ENCODE measurements around the gene AKAP7. TPM values are rescaled to one million over a fixed set of nuclear protein-coding genes. Genes with fewer than 3 reads are reported as not detected.
"Not testable (repeated sequence)": the region's sequence is repeated elsewhere in the genome, so short reads cannot be mapped to it uniquely, and the experiment has no call there.

The AKAP7 gene
- total RNA-seq, 2 donors from 2014 or later = 5.1 to 6.3 TPM

DNA sequence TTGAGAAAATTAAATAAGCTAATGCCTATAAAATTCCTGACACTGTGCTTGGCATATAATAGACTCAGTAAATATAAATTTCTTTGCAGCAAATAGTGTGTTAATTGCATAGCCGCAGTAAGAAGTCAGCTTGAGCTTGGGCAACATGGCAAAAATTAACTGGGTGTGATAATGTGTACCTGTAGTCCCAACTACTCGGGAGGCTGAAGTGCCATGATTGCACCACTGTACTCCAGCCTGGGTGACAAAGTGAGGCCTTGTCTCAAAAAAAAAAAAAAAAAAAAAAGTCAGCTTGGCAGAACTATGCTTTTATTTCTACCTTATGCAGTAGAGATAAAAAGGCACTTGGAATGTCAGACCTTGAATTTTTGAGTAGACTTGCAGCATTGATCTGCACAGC, 121.8 kb downstream of the AKAP7 start:
- no peak for ATAC-seq
- Mint-ChIP-seq H3K36me3 (peaks cover 10 to 24% of the 10 kb centered on the region in 2 donors), H3K9me3 (peaks cover 0 to 7% of the 10 kb centered on the region in 2 donors), H3K27ac (peak overlapping the region in 1 of 2 donors; percentile 3)
- no peak for DNase-seq (ENCODE audit: low spot score in 2 of 2)

DNA sequence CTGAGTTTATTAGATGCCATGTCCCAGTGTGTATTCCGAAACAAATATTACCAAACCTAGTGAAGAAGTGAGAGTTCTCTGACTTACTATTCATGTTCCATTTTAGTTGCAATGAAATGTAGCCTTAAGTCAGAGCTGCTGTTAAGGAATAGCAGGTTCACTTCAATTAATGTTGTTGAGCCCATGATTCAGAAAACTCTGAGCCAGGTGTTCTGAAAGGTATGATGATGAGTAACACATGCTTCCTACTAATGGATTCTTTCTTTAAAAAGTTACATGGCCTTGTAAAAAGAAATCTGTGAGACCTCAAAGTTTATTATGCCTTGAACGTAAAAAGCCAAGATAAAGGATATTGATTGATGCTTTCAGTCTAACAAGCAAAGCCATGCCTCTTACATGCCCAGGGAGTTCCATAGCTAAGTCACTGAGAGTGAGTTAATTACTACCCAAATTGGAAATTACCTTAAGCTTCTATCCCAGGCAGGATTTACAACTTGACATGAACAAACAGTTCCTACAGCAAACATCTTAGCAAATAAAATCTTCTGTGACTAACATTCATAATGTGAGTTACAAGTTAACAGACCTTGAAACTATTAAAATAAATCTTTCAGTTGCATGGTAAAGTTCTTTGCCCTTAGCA, 122.9 kb downstream of the AKAP7 start:
- ATAC-seq (no peak), DNase-seq (ENCODE audit: low spot score in 2 of 2) (no peak)
- H3K27ac Mint-ChIP-seq = peak overlapping the region in 1 of 2 donors; percentile 3
- H3K36me3 Mint-ChIP-seq = peaks cover 10 to 24% of the 10 kb centered on the region in 2 donors
- peaks cover 0 to 7% of the 10 kb centered on the region in 2 donors for H3K9me3 Mint-ChIP-seq

- DNase-seq (ENCODE audit: low spot score in 2 of 2) = no peak
- Mint-ChIP-seq H3K27ac (no peak overlapping the region), H3K36me3 (peaks cover 10 to 25% of the 10 kb centered on the region in 2 donors), H3K9me3 (peaks cover 0 to 7% of the 10 kb centered on the region in 2 donors)
- ATAC-seq = peak in 1 of 2 donors; percentile 44
Observed at GRCh38 chr6:131258816-131259476, 123.7 kb downstream of the AKAP7 start.

GRCh38 chr6:131260960-131261359, 125.7 kb downstream of the AKAP7 start:
- not testable (repeated sequence) for DNase-seq (ENCODE audit: low spot score in 2 of 2); ATAC-seq; H3K9me3 Mint-ChIP-seq; H3K27ac Mint-ChIP-seq
- peaks cover 10 to 33% of the 10 kb centered on the region in 2 donors for H3K36me3 Mint-ChIP-seq

- H3K27ac Mint-ChIP-seq = no peak overlapping the region
- DNase-seq (ENCODE audit: low spot score in 2 of 2) (no peak), ATAC-seq (no peak)
- H3K36me3 Mint-ChIP-seq = peaks cover 10 to 33% of the 10 kb centered on the region in 2 donors
- H3K9me3 Mint-ChIP-seq = peaks cover 0 to 7% of the 10 kb centered on the region in 2 donors
Observed at GRCh38 chr6:131262060-131262459, 126.8 kb downstream of the AKAP7 start.

- Mint-ChIP-seq H3K9me3 (peaks cover 3 to 7% of the 10 kb centered on the region in 2 donors), H3K36me3 (peaks cover 6 to 19% of the 10 kb centered on the region in 2 donors), H3K27ac (no peak overlapping the region)
- ATAC-seq = no peak
- DNase-seq (ENCODE audit: low spot score in 2 of 2) = no peak
Observed at GRCh38 chr6:131265939-131266338, 130.7 kb downstream of the AKAP7 start.

GRCh38 chr6:131268303-131268702, 133.0 kb downstream of the AKAP7 start:
- Mint-ChIP-seq H3K36me3 (peaks cover 6 to 19% of the 10 kb centered on the region in 2 donors), H3K27ac (no peak overlapping the region), H3K9me3 (peaks cover 9 to 13% of the 10 kb centered on the region in 2 donors)
- DNase-seq (ENCODE audit: low spot score in 2 of 2) = no peak
- ATAC-seq = no peak

GRCh38 chr6:131269565-131270391, 134.5 kb downstream of the AKAP7 start:
- Mint-ChIP-seq H3K9me3 (peaks cover 20 to 23% of the 10 kb centered on the region in 2 donors), H3K36me3 (peaks cover 17 to 21% of the 10 kb centered on the region in 2 donors), H3K27ac (peak overlapping the region in 1 of 2 donors; percentile 40)
- ATAC-seq = peak; percentile 64 to 88
- no peak for DNase-seq (ENCODE audit: low spot score in 2 of 2)

DNA sequence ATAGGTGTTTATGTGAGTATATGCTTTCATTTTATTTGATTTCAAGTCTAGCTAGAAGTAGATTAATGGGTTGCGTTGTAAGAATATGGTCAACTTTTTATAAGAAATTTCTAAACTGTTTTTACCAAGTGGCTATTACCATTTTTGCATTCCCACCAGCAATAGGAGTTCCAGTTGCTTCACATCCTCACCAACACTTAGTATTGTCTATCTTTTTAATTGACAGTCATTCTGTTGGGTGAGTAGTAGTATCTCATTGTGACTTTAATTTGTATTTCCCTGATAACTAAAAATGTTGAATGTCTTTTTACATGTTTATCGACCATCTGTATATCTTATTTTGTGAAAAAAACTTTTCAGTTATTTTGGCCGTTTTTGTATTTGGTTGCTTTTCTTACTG, 135.3 kb downstream of the AKAP7 start:
- Mint-ChIP-seq H3K36me3 (peaks cover 19 to 29% of the 10 kb centered on the region in 2 donors), H3K27ac (no peak overlapping the region), H3K9me3 (peaks cover 21 to 25% of the 10 kb centered on the region in 2 donors)
- ATAC-seq (no peak), DNase-seq (ENCODE audit: low spot score in 2 of 2) (no peak)

DNA sequence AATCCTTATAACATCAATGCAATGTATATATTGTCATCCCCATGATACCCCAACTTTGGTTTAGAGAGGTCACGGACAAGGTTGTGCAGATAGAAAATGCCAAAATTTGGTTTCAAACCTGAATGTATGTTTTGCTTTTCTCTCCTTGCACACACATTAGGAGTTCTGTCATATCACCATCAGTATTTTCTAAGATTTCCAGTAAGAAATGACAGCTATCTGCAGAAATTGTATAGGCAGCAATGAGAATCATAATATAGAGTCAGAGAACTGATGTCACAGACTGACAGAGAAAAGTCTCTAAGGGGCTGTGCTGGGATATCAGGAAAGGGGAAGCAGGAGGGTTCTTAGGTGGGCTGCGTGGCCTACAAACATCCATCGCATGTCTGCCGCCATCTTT, 140.0 kb downstream of the AKAP7 start:
- H3K36me3 Mint-ChIP-seq = peaks cover 29 to 43% of the 10 kb centered on the region in 2 donors
- ATAC-seq (no peak), DNase-seq (ENCODE audit: low spot score in 2 of 2) (no peak)
- H3K27ac Mint-ChIP-seq = no peak overlapping the region
- peaks cover 30 to 36% of the 10 kb centered on the region in 2 donors for H3K9me3 Mint-ChIP-seq

- Mint-ChIP-seq H3K36me3 (peaks cover 29 to 37% of the 10 kb centered on the region in 2 donors), H3K9me3 (peaks cover 26 to 28% of the 10 kb centered on the region in 2 donors), H3K27ac (no peak overlapping the region)
- ATAC-seq = no peak
- DNase-seq (ENCODE audit: low spot score in 2 of 2) = no peak
Observed at GRCh38 chr6:131277591-131277990, 142.3 kb downstream of the AKAP7 start.

- Mint-ChIP-seq H3K27ac (peak overlapping the region; percentile 90 to 96), H3K9me3 (peaks cover 12 to 15% of the 10 kb centered on the region in 2 donors), H3K36me3 (peaks cover 10 to 18% of the 10 kb centered on the region in 2 donors)
- ATAC-seq = peak; percentile 85 to 88
- DNase-seq (ENCODE audit: low spot score in 2 of 2) = peak; percentile 39 to 57
Observed at GRCh38 chr6:131281471-131282270, 146.4 kb downstream of the AKAP7 start.

DNA sequence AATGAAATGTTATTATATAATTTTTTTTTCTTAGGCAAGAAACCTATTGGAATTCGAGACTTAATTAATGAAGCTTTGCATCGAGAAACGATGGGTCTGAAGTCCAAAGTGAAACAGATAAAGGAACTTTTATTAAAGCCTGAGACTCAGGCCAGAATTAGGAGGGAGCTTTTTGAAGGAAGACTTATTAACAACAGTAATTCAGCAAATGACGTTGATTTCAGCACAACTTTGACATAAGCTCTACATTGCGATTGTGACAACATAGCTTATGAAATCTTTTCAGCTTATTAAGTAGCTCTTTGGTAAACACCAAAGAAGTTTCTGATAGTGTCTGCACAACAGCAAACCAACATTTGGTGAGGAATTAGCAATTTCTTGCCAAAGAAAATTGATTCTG, 147.1 kb downstream of the AKAP7 start:
- Mint-ChIP-seq H3K36me3 (peaks cover 13 to 18% of the 10 kb centered on the region in 2 donors), H3K9me3 (peaks cover 15% of the 10 kb centered on the region in 2 donors), H3K27ac (no peak overlapping the region)
- DNase-seq (ENCODE audit: low spot score in 2 of 2) (no peak), ATAC-seq (no peak)

- peak overlapping the region in 1 of 2 donors; percentile 4 for H3K27ac Mint-ChIP-seq
- peaks cover 10% of the 10 kb centered on the region in 2 donors for H3K9me3 Mint-ChIP-seq
- ATAC-seq = no peak
- no peak for DNase-seq (ENCODE audit: low spot score in 2 of 2)
- H3K36me3 Mint-ChIP-seq = peaks cover 12% of the 10 kb centered on the region in 2 donors
Observed at GRCh38 chr6:131283466-131284175, 148.4 kb downstream of the AKAP7 start.

GRCh38 chr6:131285548-131285947, 150.3 kb downstream of the AKAP7 start:
- Mint-ChIP-seq H3K27ac (no peak overlapping the region), H3K9me3 (peaks cover under 1 to 3% of the 10 kb centered on the region in 2 donors), H3K36me3 (peaks cover 1 to 7% of the 10 kb centered on the region in 2 donors)
- ATAC-seq (no peak), DNase-seq (ENCODE audit: low spot score in 2 of 2) (no peak)

Data from activated naive CD4-positive, alpha-beta T cell treated with anti-CD3 and anti-CD28 coated beads, Interleukin-2, amount 50 U/mL, for 72 hours (primary cell).